Measurements from ENCODE around the gene TAS2R14.

GRCh38 chr12:10966314-10966713, 27.3 kb upstream of the TAS2R14 start:
- TF ChIP-seq EZH2phosphoT487 (IDR thresholded peaks at IDR 0.05; ENCODE audit: low read depth, severe bottlenecking, unreplicated experiment) (no peak), EZH2 (IDR thresholded peaks at IDR 0.05; ENCODE audit: borderline replicate concordance) (no peak)
- TF ChIP-seq, protein P1, sequence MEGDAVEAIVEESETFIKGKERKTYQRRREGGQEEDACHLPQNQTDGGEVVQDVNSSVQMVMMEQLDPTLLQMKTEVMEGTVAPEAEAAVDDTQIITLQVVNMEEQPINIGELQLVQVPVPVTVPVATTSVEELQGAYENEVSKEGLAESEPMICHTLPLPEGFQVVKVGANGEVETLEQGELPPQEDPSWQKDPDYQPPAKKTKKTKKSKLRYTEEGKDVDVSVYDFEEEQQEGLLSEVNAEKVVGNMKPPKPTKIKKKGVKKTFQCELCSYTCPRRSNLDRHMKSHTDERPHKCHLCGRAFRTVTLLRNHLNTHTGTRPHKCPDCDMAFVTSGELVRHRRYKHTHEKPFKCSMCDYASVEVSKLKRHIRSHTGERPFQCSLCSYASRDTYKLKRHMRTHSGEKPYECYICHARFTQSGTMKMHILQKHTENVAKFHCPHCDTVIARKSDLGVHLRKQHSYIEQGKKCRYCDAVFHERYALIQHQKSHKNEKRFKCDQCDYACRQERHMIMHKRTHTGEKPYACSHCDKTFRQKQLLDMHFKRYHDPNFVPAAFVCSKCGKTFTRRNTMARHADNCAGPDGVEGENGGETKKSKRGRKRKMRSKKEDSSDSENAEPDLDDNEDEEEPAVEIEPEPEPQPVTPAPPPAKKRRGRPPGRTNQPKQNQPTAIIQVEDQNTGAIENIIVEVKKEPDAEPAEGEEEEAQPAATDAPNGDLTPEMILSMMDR (IDR thresholded peaks at IDR 0.05; ENCODE audit: poor library complexity): no peak

Measured in hepatocyte (in vitro differentiated cells).